ENCODE measurements around the gene CHCHD10.
A peak's percentile ranks its signal among the peaks of the same experiment; 100 is the strongest.

The CHCHD10 gene

DNA sequence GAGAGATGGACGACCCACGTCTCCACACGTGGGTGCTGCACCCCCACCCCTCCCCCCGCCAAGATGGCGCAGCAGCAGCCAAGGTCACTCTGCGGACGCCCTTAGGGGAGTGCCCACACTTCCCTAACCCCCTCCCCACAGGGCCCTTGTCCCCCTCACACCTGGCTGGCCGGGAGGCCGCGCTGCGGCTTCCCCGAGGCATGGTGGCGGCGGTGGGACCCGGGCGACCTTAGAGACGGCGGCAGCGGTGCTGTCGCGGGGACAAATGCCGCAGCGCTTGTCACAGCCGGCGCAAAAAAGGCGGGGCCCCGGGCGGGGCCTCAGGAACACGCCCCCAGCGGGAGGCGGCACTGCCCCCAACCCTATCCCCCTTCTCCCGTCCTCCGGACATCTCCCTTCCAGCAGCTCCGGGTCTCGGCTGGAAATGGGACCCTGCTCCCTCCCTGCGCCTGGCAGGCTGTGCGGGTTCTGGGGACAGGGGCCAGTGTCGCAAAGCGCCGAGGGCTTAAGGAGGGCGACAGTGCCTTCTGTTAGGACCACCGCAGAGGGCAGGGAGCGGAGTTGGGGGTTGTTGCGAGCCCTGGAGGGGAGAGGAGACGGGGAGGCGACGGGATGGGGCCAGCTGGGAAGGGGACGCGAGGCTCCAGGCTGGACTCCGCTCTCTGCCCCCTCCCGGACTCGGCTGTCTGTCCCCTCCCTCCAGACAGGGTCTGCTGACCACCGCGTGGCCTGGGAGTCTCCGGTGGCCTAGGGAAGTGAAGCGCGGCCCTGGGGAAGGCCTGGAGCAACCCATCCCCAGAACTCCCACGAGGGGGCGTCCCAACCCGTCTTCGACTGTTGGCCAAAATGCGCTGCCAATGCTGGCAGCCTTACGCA is at the start of gene CHCHD10:
Gene CHCHD10 (minus strand): TSS at position 300 of the 876 bp plus-strand sequence. CDS start 98 bp downstream, at position 202.
- peak; percentile 67 for DNase-seq

DNA sequence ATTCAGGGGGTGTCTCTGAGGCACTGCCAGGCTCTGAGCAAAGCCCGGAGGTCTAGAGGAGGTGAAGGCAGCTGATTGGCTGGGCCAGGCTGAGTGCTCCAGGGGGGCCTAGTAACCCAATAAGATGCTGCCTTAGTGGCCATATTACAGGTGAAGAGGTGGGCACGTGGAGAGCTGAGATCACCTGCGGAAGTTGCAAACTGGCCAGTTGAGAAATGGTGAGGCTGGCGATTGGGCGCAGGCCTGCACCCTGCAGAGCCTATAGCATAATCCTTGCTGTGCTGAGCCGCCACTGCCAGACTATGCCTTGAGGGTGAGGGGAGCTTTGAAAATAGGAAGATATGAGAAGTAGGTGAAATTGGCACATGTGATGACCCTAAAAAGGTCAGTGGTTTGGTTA is 49.4 kb upstream of the CHCHD10 start:
- DNase-seq = no peak

DNA sequence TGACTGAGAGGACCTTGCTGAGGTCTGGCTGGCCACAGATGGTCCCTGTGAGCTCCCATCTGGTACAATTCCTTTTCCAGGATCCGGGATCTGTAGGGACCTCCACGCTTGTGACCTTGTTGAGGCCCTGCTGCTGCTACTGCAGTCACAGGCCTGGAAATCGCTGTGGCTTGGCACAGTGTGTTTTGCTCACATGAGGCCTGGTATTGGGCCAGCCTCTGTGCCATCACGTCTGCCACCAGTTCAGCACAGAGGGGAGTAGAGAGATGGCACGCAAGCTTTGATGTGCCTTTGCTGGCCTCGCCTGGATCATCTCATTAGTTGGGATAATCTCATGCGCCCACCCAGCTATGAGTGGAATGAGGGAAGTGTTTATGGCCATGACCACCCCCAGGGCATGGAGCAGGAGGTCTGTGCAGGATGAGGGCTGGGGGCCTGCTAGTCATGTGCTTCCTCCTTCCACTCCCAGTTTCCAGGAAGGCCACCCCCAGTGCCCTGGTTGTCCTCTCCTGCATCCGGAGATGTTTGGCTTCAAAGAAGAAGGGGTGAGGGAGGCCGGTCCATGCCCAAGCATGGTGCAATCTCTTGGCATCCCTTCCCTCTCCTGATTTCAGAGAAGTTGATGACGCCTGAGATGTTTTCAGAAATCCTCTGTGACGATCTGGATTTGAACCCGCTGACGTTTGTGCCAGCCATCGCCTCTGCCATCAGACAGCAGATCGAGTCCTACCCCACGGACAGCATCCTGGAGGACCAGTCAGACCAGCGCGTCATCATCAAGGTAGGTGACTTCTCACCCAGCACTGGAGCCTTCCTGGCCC is 48.6 kb upstream of the CHCHD10 start:
- no peak for DNase-seq

DNA sequence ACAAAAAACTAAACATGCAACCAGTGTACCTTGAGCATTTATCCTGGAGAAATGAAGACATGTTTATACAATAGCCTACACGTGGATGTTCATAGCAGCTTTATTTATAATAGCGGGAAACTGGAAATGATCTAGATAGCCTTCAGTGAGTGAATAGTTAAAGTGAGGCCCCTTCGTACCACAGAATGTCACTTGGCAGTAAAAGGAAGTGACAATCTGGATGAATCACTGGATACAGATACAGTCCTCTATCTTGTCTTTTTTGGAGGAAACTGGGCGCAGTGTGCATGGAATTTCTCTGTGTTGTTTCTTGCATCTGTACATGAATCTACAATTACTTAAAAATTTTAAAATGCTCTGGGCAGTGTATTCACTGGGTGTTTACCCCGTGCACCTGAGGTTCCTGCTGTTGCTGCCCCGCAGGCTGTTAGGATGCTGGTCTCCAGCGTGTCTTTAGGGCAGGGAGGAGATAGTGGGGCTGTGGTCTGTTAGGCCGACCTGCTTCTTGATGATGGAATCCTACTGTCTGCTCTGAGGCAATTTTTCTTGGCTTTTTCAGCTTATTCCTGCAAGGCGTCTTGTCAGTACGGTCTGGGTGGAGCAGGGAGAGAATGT is 47.9 kb upstream of the CHCHD10 start:
- no peak for DNase-seq

DNA sequence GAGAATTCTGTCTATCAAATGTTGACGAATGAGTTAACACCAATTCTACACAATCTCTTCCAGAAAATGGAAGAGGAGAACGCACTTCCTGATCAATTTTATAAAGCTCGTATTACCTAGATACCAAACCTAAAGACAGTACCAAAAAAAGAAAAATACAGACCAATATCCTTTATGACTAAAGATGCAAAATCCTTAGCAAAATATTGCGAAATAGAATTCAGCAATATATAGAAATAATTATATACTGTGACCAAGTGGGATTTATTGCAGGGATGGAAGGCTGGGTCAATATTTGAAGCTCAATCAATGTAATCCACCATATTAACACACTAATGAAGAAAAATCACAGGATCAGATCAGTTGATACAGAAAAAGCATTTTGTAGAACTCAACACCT is 44.6 kb upstream of the CHCHD10 start:
- no peak for DNase-seq

DNA sequence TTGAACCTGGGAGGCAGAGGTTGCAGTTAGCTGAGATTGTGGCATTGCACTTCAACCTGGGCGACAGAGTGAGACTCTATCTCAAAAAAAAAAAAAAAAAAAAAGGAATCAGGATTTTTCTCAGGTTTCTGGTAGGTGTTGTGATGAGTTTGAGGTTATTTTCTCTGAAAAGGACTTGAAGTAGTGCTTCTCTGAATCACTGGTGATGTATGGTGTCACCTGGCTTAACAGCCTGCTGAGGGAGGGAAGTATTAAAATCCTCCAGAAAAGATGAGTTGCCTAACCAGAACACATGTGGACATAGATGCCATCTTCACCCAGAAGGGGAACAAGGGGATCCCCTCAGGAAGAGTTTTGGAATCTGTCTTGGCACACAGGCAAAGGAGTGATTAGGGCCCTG is 39.1 kb upstream of the CHCHD10 start:
- DNase-seq = no peak

DNA sequence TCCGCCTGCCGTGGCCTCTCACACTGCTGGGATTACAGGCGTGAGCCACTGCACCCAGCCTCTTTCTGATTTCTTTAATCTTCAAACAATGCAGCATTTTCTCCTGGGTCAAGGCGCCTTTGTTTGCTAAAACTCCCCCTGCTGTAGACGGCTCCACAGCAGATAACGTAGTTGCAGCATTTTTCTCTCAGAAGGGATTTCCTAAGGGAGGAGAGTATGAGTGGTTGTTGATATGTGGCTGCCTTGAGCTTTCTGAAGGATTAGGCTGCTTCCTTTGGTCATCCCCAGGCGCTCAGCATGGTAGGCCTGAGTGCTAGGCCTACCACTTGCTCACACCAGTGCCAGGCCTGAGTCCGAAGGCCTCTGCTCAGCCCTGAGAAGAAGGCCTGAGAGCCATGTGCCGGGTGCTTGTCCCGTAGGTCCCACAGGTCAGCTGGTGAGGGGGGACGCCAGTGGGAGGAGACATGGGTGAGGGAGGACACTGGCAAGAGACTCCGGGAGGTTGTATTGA is 37.1 kb upstream of the CHCHD10 start:
- DNase-seq = no peak

DNA sequence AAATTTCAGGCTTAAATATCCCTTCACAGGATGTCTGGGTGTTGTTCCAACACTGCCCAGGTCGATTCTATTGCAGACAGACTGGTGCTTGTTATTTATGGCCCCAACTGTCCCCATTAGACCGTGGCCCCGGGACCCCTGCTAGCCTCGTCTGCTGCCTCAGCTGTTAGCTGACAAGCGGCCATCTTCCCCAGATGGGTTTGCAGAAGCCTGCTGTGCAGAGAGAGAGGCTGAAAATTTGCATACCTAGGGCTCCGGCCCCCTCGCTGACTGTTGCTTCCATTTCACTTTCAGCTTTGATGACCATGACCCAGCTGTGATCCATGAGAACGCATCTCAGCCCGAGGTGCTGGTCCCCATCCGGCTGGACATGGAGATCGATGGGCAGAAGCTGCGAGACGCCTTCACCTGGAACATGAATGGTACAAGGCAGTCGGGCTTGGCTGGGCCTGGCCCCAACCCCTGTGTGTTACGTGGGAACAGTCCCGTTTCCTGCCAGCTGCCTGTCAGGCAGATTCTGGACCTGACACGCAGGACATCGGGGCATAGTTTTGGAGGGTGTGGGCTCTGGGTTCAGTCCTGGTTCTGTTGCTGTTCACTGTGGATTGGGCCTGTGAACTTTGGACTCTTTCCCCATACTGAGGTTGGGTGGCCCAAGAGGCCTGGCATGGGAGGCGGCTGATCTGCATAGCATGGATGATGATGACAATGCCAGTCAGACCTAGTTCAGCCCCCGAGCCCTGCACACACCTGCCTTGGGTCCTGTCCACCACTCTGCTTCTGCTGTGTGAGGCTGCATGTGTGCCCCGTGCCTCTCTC is 35.4 kb upstream of the CHCHD10 start:
- no peak for DNase-seq

DNA sequence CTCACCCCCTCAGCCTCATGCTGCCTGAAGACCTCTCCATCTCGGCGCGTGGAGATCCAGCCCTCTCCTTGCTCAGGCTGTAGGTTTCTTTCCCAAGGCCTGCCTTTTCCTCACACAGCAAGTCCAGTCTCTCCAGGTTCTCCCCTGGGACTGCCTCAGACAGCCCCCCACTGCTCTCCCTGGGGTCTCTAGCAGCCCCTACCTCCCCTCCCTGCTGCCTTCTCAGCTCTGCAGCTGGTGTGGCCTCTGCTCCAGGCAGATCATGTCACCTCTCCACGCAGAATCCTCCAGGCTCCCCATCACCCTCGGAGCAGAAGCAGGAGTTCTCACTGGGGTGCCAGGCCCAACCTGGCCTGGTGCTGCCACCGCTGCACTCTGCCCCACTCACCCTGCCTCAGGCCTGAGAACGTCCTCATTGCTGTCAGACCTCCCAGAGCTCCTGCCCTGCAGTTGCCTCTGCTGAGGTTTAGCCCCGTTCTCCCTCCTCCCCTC is 34.2 kb upstream of the CHCHD10 start:
- no peak for DNase-seq

DNA sequence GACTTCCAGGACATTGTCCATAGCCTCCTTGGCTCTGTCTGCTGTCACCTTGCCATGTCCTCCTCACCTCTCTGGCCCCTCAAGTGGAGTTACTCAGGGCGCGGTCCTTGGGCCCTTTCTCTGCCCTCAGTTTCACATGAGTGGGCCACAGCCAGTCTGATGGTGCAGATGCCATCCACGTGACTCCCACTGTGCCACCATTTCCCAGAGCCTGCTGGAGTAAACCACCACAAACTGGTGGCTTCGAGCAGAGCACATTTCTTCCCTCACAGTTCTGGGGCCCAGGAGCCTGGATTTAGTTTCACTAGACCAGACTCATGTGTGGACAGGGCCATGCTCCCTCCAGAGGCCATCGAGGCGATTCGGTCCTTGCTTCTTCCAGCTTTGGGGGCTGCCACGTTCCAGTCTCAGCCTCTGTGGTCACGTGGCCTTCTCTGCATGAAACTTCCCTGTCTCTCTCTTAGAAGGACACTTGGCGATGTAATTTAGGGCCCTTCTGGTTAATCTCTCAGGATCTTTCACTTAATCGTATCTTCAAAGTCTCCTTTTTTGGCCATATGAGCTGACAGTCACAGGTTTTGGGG is 33.6 kb upstream of the CHCHD10 start:
- no peak for DNase-seq

DNA sequence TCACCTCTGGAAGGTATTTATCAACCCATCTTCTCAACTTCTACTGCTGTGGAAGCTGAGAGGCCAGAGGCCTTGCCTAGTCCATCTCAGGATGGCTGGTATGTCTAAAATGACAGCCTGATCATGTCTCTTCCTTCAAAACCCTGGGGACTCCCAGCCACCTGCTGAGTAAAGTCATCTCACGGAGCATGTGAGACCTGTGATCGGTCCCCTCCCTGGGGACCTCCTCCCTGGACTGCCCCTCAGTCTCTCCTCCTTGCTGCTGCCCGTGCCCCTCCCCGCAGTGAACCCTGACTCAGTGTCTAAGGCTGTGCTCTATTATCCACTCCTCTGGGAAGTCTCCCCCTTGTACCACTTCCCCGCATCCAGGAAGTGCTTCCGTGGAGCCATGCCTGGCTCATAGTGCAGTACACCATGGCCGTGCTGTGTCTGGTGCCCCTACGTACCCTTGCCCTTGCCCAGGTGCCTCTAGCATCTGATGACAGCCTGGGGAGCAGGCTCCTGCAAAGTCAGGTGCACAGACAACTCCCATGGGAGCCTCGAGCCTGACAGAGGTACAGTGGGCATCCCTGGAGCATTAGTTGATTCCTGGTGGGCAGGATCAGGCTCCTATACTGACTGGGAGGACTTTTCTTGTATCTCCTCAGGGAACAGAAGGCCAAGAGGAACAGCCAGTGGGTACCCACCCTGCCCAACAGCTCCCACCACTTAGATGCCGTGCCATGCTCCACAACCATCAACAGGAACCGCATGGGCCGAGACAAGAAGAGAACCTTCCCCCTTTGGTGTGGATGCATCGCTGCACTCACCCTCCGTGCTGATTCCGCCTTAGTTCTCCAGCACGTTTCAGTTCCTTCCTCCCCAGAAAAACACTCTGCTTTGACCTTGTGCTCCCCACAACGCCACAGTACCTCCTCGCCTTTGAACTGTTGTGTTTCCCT is 32.8 kb upstream of the CHCHD10 start:
- no peak for DNase-seq

DNA sequence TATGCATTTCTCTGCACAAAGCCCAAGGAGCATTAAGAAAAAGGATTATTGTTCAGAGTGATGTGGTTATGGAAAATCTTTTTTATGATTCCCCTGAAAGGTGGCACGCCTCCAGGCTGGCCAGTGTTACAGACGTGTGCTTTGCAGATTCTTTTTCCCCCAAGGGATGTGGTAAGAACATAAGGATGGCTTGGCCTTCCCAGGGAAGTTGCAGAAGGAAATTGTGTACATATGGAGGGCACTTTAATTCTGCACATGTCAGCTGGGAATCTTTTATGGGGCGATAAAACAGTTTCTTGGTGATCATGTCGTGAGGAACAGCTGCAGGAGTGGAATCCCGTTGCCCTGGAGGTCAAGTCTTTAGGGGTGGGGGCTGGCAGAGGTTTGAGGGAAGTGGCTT is 28.7 kb upstream of the CHCHD10 start:
- no peak for DNase-seq

DNA sequence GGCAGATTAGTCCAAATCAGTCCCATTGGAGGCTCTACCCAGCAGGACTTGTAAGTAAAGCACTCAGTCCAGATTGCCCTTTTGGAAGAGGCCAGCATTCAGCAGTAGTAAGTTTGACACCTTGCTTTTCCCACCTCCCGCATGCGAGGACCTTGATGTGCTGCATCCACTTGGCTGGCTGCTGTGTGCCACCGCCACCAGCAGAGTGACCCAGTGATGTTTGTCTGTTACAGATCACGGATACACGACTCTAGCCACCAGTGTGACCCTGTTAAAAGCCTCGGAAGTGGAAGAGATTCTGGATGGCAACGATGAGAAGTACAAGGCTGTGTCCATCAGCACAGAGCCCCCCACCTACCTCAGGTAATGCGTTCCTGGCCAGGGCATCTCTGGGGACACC is 25.6 kb upstream of the CHCHD10 start:
- DNase-seq = no peak

DNA sequence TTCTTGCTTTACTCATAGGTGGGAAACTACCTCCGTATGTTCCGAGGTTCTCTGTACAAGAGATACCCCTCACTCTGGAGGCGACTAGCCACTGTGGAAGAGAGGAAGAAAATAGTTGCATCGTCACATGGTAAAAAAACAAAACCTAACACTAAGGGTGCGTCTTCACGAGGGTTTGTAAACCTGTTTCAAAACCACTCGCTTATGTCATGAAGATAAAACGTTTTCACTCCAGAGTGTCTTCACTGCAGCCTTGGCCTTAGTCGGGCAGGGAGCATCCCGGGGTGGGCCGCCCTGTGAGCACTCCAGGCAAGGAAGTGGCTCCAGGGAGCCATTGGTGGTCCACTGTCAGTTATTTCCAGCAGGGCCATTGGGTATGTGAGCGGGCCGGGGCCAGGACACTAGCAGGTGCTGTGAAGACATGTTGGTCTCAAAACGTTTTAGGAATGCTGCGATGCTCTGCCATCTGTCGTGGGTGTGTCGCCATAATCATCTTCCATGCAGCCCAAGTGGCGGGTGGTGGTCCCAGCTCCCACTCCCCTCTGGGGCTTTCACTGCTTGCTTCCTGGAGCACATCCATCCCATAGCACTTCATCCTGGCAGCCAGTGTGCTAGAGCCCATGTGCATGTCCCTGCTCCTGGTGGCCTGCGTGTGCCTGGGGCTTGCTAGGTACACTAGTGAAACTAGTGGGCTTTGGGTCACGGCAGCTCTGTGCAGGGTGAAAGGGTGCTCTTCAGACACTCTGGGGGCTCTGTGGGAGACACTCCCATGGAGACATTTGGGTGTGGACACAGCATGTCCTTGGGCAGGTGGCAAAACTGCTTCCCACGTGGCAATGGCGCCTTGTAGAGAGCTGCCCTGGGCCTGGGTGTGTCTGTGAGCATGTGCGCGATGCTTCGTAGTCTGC is 24.2 kb upstream of the CHCHD10 start:
- no peak for DNase-seq

DNA sequence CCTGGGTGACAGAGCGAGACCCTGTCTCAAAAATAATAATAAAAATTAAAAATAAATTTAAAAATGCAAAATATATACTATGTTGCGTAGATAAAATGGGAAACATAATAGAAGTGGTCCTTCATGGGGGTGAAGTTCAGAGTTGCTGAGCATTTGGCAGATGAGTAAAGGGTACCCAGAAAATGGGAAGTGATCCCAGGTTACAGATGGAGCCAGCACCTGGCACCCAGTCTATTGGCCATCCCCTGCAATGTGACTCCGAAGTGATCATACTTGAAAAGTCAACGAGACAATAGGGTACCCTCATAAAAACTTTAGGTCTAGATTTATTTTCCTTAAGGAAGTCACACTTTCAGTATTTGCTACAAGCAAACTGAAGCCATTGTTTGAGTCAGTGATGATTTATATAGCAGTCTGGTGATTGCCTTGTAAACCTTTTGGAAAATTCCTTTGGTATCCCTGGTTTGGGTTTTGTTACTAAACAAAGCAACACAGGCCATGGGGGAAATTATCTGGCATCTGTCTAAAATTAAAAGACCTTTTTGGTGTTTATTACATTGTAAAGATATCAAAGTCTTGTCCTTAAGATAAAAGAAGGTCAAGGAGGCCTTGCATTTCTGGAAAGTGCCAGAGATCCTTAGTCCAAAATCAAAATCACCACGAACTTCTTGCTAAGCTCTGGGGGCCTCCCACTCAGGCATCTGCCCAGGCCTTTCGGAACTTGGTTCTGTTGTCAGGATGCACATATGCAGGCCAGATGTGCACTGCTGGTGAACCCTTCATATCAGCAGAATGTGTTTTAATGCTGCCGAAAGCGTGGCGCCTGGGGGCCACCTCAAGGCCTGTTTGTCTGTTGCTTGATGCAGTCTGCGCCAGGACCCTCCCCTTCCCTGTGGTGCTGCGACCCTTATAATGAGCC is 23.3 kb upstream of the CHCHD10 start:
- peak; percentile 24 for DNase-seq

DNA sequence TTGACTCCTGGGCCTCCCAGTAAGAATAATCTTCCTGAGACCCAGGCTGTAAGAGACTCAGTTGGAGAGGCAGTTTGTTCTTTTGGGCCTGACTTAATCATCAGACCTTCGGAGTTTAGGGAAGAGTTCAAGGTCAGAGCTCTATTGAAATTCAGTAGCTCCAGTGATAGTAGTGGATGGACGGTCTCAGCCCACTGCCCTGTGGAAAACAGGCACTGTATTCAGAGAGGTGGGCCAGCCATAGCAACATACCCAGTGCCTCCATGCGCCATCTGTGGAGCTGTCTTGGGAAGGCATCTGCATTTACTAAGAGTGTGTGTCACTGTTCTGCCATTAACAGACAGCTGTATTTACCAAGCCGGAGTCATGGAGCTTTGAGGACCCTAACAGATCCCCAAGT is 21.9 kb upstream of the CHCHD10 start:
- no peak for DNase-seq

DNA sequence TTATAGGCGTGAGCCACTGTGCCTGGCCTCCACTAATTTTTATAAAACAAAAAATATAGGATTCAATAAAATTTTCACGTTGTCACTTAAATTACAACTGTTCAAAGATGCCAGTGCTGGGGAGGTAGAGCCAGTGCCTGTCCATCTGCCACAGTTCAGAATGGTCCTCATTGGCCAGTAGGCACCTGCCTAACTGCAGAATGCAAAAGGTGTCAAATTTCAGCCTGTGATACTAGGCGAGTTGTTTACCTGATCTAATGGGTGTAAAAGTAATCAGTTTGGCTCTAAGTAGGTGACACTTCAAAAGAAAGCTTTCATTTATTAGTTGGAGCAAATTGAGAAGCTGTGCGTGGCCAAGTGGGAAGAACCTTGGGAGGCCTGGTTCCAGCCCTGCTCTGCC is 21.3 kb upstream of the CHCHD10 start:
- DNase-seq = no peak

DNA sequence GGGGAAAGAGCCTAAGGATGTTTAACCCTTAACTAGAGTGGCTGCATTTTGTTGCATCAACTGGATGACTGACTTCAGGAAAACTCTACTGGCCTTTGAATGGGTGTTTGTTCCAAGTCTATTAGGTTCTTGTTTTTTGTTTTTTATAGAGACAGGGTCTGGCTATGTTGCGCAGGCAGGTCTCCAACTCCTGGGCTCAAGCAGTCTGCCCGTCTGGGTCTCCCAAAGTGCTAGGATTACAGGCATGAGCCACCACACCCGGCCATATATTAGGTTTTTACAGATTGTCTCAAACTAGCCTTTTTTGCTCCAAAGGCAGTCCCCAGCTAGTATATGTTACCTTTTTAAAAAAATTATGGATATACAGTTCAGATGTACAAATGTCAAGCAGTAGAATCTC is 20.1 kb upstream of the CHCHD10 start:
- DNase-seq = no peak

DNA sequence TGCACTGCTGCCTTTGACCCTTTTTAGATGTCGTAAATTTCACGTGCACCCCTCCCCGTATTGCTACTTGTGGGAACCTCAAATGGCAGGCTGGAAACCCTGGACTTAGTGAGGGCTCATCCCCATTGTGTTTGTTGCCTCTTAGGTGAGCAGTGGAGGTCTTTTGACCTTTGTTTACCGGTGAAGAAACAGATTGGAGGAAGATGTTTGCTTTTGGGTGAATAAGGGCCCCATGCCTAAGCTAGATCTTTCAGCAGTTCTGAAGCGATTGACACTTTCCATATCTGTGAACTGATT is 19.8 kb upstream of the CHCHD10 start:
- no peak for DNase-seq
